Measurements from ENCODE around the gene SYT8. TPM values are rescaled to one million over a fixed set of nuclear protein-coding genes. Genes with fewer than 3 reads are reported as not detected.
"Not testable (repeated sequence)": the region's sequence is repeated elsewhere in the genome, so short reads cannot be mapped to it uniquely, and the experiment has no call there.

Gene SYT8
- total RNA-seq, 1 experiment from 2014 or later = 1.0 TPM

GRCh38 chr11:1884303-1884700, 49.5 kb downstream of the SYT8 start:
- no TSS peak for BruUV-seq (replicated peaks)
- ATAC-seq (no peak), DNase-seq (ENCODE audit: low read depth, low spot score) (no peak)
- Histone ChIP-seq H3K79me2 (ENCODE audit: insufficient read depth, low read length) (no peaks in the 10 kb centered on the region), H3K4me2 (ENCODE audit: low read length) (no peak overlapping the region), H4K20me1 (ENCODE audit: insufficient read depth) (no peaks in the 10 kb centered on the region), H3K4me1 (ENCODE audit: control insufficient read depth in 1 of 2, insufficient read depth in 2 of 2, low read length in 2 of 2) (no peaks in the 10 kb centered on the region), H3K36me3 (ENCODE audit: control insufficient read depth in 1 of 2, insufficient read depth in 2 of 2, low read length in 2 of 2) (no peaks in the 10 kb centered on the region), H3K9me2 (ENCODE audit: insufficient read depth) (no peaks in the 10 kb centered on the region), H3K9me3 (ENCODE audit: control insufficient read depth in 1 of 2, insufficient read depth in 1 of 2, low read depth in 1 of 2, low read length in 2 of 2) (no peaks in the 10 kb centered on the region), H2AFZ (ENCODE audit: low read depth, low read length, poor library complexity, severe bottlenecking) (no peak overlapping the region), H3K27me3 (ENCODE audit: insufficient read depth, low read length) (peaks cover 8% of the 10 kb centered on the region; the same call in 1 of the 2 replicates), H3K9ac (ENCODE audit: low read length) (no peak overlapping the region), H3K27ac (ENCODE audit: low read depth, low read length) (no peak overlapping the region), H3K4me3 (replicated peaks in 1 of 2; ENCODE audit: low read depth in 1 of 2, low read length in 2 of 2) (no peak overlapping the region)
- ChIA-PET RAD21 (ENCODE audit: low non-redundant PET in 1 of 2, low total read pairs in 2 of 2, uncharacterized antibody in 2 of 2, unreplicated experiment in 2 of 2) (no interaction called here), CTCF (interaction anchor here (0.8 to 1.0 kb wide), 3 partner anchors 116 to 268 kb away, joined by 3 read pairs; no protein-coding TSS in a partner anchor), POLR2A (no interaction called here)
- TF ChIP-seq POLR2A (IDR thresholded peaks at IDR 0.05; ENCODE audit: borderline replicate concordance, extremely low read depth, insufficient read depth, insufficient read length) (no peak), EGR1 (IDR thresholded peaks at IDR 0.05; ENCODE audit: low read depth) (no peak), EZH2 (IDR thresholded peaks at IDR 0.05) (no peak), CTCF (IDR thresholded peaks at IDR 0.05 in 2 of 3, conservative IDR thresholded peaks at IDR 0.05 in 1 of 3; ENCODE audit: borderline replicate concordance in 1 of 3, insufficient read depth in 1 of 3, low read depth in 2 of 3, low read length in 2 of 3) (no peak), ATF3 (IDR thresholded peaks at IDR 0.05) (no peak), JUND (IDR thresholded peaks at IDR 0.05) (no peak), YY1 (IDR thresholded peaks at IDR 0.05; ENCODE audit: extremely low read depth, insufficient replicate concordance, low read depth, low read length) (no peak), FOSL1 (IDR thresholded peaks at IDR 0.05; ENCODE audit: low read depth) (no peak), ELF1 (IDR thresholded peaks at IDR 0.05; ENCODE audit: borderline replicate concordance, low read depth) (no peak), TCF7L2 (IDR thresholded peaks at IDR 0.05; ENCODE audit: borderline replicate concordance, extremely low read depth, insufficient read depth, insufficient read length) (no peak), ZNF274 (IDR thresholded peaks at IDR 0.05; ENCODE audit: low read depth, low read length) (no peak), EZH2phosphoT487 (IDR thresholded peaks at IDR 0.05; ENCODE audit: borderline replicate concordance) (no peak), ZBTB33 (IDR thresholded peaks at IDR 0.05; ENCODE audit: extremely low read depth, insufficient replicate concordance, low read length) (no peak), MAX (IDR thresholded peaks at IDR 0.05) (no peak), CBX3 (IDR thresholded peaks at IDR 0.05; ENCODE audit: low read depth) (no peak), SRF (IDR thresholded peaks at IDR 0.05; ENCODE audit: low read depth) (no peak)
- intact Hi-C loops (cut with micrococcal nuclease) = loop anchor here (5.0 kb wide), 2 partner anchors 33 to 232 kb away; partner anchors contain the start of gene TNNT3

- H3K9me2 ChIP-seq (ENCODE audit: insufficient read depth); H3K79me2 ChIP-seq (ENCODE audit: insufficient read depth, low read length); intact Hi-C loops (cut with micrococcal nuclease); H3K4me3 ChIP-seq (replicated peaks in 1 of 2; ENCODE audit: low read depth in 1 of 2, low read length in 2 of 2); H3K9me3 ChIP-seq (ENCODE audit: control insufficient read depth in 1 of 2, insufficient read depth in 1 of 2, low read depth in 1 of 2, low read length in 2 of 2); BruUV-seq (replicated peaks); H3K27me3 ChIP-seq (ENCODE audit: insufficient read depth, low read length); H3K4me2 ChIP-seq (ENCODE audit: low read length); RAD21 ChIA-PET (ENCODE audit: low non-redundant PET in 1 of 2, low total read pairs in 2 of 2, uncharacterized antibody in 2 of 2, unreplicated experiment in 2 of 2); ATAC-seq; H2AFZ ChIP-seq (ENCODE audit: low read depth, low read length, poor library complexity, severe bottlenecking); H4K20me1 ChIP-seq (ENCODE audit: insufficient read depth); H3K9ac ChIP-seq (ENCODE audit: low read length); H3K36me3 ChIP-seq (ENCODE audit: control insufficient read depth in 1 of 2, insufficient read depth in 2 of 2, low read length in 2 of 2); H3K4me1 ChIP-seq (ENCODE audit: control insufficient read depth in 1 of 2, insufficient read depth in 2 of 2, low read length in 2 of 2); H3K27ac ChIP-seq (ENCODE audit: low read depth, low read length); DNase-seq (ENCODE audit: low read depth, low spot score); POLR2A ChIA-PET: not testable (repeated sequence)
- CTCF ChIA-PET = interaction anchor here (1.3 kb wide), 1 partner anchor 10 kb away, joined by 3 read pairs; no protein-coding TSS in a partner anchor
Observed at GRCh38 chr11:1886551-1886950, 51.8 kb downstream of the SYT8 start.
